ENCODE measurements around the gene KRTAP10-2. TPM values are rescaled to one million over a fixed set of nuclear protein-coding genes. Genes with fewer than 3 reads are reported as not detected.
"Not testable (repeated sequence)": the region's sequence is repeated elsewhere in the genome, so short reads cannot be mapped to it uniquely, and the experiment has no call there.

The KRTAP10-2 gene
- total RNA-seq, 1 donor from 2014 or later = not detected

- intact Hi-C loops (cut with micrococcal nuclease) = not testable (repeated sequence)
Observed at GRCh38 chr21:44503006-44503889, 48.1 kb downstream of the KRTAP10-2 start.

- intact Hi-C loops (cut with micrococcal nuclease) = no loop called here
Observed at GRCh38 chr21:44502171-44502958, 48.9 kb downstream of the KRTAP10-2 start.

Other genes starting within 250 kb of the KRTAP10-2 start
- 17.4 and 17.8 TPM in 2 replicates for gene CFAP410, start 212.1 kb downstream of the KRTAP10-2 start, total RNA-seq
- 35.2 and 35.6 TPM in 2 replicates for gene TRPM2, start 197.9 kb downstream of the KRTAP10-2 start, total RNA-seq
- gene LRRC3, start 96.0 kb downstream of the KRTAP10-2 start, total RNA-seq = 2.7 and 2.9 TPM in 2 replicates
- not detected in 2 replicates for gene KRTAP10-1, start 11.3 kb downstream of the KRTAP10-2 start, total RNA-seq
- not detected in 2 replicates for gene KRTAP10-3, start 7.3 kb upstream of the KRTAP10-2 start, total RNA-seq
- gene KRTAP10-4, start 22.2 kb upstream of the KRTAP10-2 start, total RNA-seq = not detected in 2 replicates
- not detected in 2 replicates for gene KRTAP10-5, start 29.1 kb upstream of the KRTAP10-2 start, total RNA-seq
- gene KRTAP10-6, start 41.0 kb upstream of the KRTAP10-2 start, total RNA-seq = not detected in 2 replicates
- not detected in 2 replicates for gene KRTAP10-7, start 49.1 kb upstream of the KRTAP10-2 start, total RNA-seq
- gene KRTAP10-8, start 60.6 kb upstream of the KRTAP10-2 start, total RNA-seq = not detected in 2 replicates
- not detected in 2 replicates for gene KRTAP10-9, start 75.6 kb upstream of the KRTAP10-2 start, total RNA-seq
- gene KRTAP10-10, start 85.9 kb upstream of the KRTAP10-2 start, total RNA-seq = not detected in 2 replicates
- not detected in 2 replicates for gene KRTAP10-11, start 94.9 kb upstream of the KRTAP10-2 start, total RNA-seq
- not detected in 2 replicates for gene KRTAP12-4, start 103.2 kb upstream of the KRTAP10-2 start, total RNA-seq
- gene KRTAP12-3, start 106.4 kb upstream of the KRTAP10-2 start, total RNA-seq = not detected in 2 replicates
- not detected in 2 replicates for gene KRTAP12-2, start 115.4 kb upstream of the KRTAP10-2 start, total RNA-seq
- gene KRTAP12-1, start 130.7 kb upstream of the KRTAP10-2 start, total RNA-seq = not detected in 2 replicates
- gene KRTAP10-12, start 145.7 kb upstream of the KRTAP10-2 start, total RNA-seq = not detected in 2 replicates
- not detected in 2 replicates for gene TSPEAR, start 160.1 kb upstream of the KRTAP10-2 start, total RNA-seq

Data from T-helper 1 cell treated with Interleukin-12 subunit alpha and Interleukin-12 subunit beta and Interleukin-4 antibody, amounts not matched to agents 30 ng/mL and 1 ng/mL, for 36 hours (primary cell).